T-helper 2 cell treated with Interferon-gamma antibody and Interleukin-4, amounts not matched to agents 100 ng/mL and 5 ng/mL, for 36 hours (primary cell): ENCODE data around the gene DIAPH3. TPM values are rescaled to one million over a fixed set of nuclear protein-coding genes. Genes with fewer than 3 reads are reported as not detected.
"Not testable (repeated sequence)": the region's sequence is repeated elsewhere in the genome, so short reads cannot be mapped to it uniquely, and the experiment has no call there.

Experiments used
- intact Hi-C: fragments of 100-400 bp; cut with micrococcal nuclease; formaldehyde crosslinking; loops from one replicate; pipeline ENCODE4 v1.15.1; 2023
- total RNA-seq: library from RNA; stranded (reverse); gene quantifications from 2 replicates; pipeline ENCODE4 v1.2.3, GENCODE V29; 2022

The DIAPH3 gene, protein sequence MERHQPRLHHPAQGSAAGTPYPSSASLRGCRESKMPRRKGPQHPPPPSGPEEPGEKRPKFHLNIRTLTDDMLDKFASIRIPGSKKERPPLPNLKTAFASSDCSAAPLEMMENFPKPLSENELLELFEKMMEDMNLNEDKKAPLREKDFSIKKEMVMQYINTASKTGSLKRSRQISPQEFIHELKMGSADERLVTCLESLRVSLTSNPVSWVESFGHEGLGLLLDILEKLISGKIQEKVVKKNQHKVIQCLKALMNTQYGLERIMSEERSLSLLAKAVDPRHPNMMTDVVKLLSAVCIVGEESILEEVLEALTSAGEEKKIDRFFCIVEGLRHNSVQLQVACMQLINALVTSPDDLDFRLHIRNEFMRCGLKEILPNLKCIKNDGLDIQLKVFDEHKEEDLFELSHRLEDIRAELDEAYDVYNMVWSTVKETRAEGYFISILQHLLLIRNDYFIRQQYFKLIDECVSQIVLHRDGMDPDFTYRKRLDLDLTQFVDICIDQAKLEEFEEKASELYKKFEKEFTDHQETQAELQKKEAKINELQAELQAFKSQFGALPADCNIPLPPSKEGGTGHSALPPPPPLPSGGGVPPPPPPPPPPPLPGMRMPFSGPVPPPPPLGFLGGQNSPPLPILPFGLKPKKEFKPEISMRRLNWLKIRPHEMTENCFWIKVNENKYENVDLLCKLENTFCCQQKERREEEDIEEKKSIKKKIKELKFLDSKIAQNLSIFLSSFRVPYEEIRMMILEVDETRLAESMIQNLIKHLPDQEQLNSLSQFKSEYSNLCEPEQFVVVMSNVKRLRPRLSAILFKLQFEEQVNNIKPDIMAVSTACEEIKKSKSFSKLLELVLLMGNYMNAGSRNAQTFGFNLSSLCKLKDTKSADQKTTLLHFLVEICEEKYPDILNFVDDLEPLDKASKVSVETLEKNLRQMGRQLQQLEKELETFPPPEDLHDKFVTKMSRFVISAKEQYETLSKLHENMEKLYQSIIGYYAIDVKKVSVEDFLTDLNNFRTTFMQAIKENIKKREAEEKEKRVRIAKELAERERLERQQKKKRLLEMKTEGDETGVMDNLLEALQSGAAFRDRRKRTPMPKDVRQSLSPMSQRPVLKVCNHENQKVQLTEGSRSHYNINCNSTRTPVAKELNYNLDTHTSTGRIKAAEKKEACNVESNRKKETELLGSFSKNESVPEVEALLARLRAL
- total RNA-seq, result 24.1 and 24.2 TPM in 2 replicates

DNA sequence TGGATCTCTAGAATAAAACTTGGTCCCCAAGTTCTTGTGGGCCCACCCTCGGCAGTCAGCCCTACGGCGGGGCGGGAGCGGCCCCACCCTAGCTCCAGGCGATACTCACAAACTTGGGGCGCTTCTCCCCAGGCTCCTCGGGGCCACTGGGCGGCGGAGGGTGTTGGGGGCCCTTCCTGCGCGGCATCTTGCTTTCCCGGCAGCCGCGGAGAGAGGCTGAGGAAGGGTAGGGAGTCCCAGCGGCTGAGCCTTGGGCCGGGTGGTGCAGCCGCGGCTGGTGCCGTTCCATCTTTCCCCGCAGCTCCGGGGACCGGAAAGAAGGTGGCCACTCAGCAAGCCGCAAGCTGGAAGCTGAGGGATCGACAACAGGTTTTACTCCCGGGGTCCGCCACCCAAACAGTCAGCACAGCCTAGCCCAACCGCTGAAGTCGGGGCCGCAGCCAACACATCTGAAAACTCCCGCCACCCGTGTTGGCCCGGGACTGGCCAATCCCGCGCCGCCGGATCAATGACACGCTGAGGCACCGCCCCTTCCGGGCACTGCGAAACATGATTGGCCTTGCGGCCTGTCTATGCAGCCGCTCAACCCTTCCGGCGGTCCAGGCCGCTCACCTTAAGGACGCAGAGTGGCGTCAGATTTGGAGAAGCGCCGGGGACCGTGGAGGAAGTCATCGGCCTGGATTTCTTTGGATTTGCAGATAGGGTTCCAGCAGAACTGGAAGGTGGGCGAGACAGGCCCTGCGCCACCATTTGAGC, at the start of gene DIAPH3:
Gene DIAPH3 (minus strand): TSS at position 451 of the 756 bp plus-strand sequence. CDS start 162 bp downstream, at position 289.
- intact Hi-C loops, result loop anchor here (1.0 to 2.0 kb wide), 2 partner anchors 145 to 233 kb away; no protein-coding TSS in a partner anchor

DNA sequence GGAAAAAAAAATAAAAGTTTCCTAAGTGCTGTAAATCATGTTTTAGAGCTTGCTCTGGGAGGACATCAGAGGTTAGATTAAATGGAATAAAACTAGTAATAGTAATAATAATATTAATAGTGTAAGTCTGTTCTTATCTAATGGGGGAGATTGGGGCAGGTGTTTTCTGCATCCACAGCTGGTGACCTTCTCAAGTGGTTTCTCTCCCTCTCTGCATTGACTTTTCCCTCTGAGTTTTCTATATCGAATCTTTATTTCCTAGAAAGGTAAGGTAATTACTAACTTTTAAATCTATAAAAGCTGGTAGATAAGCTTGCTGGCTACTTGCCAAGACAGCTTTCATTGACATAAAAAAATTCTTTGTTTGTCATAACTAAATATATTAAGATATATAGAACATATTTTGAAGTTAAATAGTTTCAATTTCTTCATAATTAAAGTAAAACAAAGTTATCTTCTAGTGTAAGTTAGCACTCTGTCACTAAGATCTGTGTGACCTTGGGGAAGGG, 49.6 kb upstream of the DIAPH3 start:
- intact Hi-C loops, result no loop called here

DNA sequence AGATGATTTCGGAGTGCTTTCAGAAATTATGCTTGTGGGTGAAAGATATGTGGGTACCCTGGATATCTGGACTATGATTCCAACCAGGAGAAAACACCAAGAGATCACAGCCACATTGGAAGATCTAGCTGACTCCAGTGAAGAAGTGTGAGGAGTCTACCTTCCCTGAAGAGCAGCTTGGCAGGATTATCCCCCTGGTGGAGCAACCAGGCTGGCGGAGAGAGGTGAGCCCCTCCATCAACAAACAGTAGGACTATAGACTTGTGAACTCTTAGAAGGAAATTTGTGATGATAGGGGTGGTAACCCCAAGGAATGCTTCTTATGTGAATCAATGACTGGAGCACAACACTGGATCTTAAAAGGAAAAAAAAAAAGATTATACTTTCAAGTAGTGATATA, 47.8 kb upstream of the DIAPH3 start:
- intact Hi-C loops, result no loop called here

DNA sequence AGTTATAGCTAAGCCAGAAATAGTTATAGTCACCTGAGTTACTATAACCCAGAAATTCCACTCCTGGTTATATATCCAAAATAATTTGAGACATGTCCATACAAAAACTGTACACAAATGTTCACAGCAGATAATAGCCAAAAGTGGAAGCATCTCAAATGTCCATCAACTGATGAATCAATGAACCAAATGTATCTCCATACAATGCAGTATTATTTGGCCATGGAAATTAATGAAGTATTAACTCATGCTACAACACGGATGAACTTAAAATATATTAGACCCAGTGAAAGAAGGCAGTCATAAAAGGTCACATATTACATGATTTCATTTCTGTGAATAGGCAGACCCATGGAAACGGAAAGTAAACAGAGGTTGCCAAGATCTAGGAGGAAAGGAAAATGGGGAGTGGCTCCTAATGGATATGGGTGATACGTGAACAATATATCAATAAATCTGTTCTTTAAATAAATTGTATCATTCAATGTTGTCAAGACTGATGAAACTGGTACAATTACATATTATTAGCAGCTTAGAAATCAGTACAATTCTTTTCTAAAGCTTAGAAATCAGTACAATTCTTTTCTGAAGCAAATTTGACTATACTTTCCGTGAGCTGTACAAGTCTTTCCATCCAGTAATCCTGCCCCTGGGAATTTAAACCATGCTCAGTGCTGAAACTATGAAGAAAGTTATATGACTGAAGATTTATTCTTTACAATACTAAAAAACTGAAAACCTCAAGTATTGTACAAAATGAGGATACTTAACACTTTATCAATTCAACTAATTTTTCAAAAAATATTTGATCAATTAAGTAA, 47.0 kb upstream of the DIAPH3 start:
- intact Hi-C loops, result no loop called here

DNA sequence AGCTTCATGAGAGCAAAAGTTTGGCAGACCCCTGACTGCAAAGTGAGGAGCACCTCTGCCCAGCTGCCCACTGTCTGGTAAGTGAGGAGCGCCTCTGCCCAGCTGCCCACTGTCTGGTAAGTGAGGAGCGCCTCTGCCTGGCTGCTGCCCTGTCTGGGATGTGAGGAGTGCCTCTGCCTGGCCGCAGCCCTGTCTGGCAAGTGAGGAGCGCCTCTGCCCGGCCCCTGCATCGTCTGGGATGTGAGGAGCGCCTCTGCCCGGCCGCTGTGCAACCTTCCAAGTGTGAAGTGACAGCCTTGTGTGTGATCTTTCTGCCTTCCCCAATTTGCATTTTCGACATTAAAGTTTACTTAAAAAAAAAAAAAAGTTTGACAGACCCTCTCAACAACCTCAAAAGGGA, 41.8 kb upstream of the DIAPH3 start:
- intact Hi-C loops, result not testable (repeated sequence)

DNA sequence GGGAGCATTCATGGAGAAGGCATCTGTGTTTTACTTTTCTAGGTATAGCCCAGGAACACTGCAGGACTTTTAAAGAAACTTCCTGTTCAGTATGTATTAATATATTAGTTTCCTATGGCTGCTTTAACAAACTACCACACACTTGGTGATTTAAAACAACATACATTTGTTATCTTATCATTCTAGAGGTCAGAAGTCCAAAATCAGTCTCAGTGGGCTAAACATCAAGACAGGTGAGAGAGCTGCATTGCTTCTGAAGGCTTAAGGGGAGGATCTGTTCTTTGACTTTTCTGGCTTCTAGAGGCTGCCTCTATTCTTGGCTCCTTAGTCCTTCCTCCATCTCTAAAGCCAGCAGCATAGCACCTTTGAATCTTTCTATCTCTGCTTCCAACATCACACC, 37.6 kb upstream of the DIAPH3 start:
- intact Hi-C loops, result no loop called here

DNA sequence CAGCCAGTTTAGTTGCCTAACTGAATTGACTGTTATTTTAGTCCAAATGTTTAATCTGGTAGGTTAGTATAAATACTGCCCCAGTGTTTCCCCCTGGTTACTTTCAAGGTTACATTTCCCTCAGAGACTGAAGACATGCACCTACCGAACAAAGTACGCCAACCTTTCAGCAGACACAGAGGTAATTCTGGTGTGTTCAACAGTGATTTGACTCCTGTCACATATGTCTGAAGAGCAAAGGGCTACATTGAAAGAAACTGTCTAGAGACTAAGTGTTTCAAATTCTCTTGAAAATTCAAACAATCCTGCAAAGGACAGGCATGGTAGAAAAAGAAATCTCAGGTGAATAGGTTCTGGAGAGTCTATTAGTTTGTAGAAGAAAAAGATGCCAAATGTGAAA, 32.2 kb upstream of the DIAPH3 start:
- intact Hi-C loops, result not testable (repeated sequence)

DNA sequence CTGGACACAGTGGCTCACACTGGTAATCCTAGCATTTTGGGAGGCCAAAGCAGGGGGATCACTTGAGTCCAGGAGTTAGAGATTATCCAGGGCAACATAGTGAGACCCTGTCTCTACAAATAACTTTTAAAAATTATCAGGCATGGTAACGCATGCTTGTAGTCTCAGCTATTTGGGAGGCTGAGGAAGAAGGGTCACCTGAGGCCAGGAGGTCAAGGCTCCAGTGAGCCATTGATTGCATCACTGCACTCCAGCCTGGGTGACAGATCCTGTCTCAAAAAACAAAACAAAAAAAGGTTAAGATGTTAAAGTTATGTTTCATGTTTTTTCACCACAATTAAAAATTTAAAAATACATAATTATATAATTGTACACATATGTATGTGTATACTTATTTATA, 19.2 kb upstream of the DIAPH3 start:
- intact Hi-C loops, result no loop called here

DNA sequence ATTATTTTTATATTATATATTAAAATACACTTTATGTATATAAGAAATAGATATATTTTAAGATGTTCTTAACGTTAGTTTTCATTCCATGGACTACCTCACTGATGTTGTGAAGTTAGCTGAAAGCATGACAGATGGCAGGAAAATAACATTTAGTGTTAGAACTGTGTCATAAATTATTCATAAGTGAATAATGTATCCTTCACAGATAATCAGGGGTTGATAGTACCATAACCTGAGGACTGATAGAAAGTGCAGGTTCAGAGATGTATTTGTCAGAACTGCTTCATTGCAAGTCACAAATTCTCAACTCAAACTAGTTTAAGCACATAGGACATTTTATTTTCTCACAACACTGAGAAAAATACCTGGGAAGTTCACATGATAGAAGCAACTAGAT, 14.6 kb upstream of the DIAPH3 start:
- intact Hi-C loops, result no loop called here

DNA sequence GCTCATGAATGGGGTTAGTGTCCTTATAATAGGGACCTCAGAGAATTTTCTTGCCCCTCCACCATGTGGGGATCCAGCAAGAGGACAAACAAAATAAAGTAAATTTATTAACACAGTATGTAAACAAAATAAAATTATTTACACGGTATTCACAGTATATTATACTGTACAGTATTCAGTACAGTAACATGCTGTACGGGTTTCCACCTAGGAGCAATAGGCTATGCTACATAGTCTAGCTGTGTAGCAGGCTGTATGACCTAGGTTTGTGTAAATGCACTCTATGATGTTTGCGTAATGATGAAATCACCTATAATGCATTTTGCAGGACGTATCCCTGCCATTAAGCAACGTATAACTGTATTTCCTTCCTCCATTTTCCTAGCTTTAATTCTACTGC, 11.8 kb upstream of the DIAPH3 start:
- intact Hi-C loops, result no loop called here

DNA sequence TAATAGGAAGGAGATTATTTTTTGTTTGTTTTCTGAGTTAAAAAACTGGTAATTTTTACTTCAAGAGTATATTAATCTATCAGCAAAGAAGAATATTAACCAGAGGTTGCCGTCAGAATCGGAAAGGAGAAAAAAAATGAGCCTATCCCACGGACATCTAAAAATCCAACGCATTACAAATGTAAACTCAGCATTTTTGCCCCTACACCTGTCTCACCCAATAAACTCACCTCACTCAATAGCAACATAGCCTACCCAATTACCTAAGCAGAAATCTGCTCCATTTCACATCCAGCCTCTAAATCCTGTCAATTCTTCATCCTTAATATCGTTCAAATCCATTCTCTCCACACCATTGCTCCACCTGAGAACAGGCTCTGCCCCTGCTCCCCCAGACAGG, 10.4 kb upstream of the DIAPH3 start:
- intact Hi-C loops, result no loop called here

DNA sequence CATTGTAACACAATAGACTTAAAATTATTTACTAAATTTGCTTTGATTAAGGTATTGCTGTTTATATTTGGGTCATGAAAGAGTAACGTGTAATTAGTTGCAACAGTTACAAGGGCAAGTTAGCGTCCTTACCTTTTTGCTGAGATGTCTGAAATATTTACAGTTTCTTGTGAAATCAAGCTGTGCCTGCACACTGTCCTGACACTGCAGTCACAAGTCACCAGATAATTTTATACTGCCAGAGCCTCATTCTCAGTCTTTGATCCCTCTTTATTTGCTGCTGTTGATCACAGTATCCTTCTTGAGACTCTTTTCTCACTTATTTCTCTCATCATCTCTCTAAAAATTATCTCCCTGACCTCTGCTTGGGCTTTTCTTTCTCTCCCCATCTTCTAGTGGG, 8.4 kb upstream of the DIAPH3 start:
- intact Hi-C loops, result no loop called here

DNA sequence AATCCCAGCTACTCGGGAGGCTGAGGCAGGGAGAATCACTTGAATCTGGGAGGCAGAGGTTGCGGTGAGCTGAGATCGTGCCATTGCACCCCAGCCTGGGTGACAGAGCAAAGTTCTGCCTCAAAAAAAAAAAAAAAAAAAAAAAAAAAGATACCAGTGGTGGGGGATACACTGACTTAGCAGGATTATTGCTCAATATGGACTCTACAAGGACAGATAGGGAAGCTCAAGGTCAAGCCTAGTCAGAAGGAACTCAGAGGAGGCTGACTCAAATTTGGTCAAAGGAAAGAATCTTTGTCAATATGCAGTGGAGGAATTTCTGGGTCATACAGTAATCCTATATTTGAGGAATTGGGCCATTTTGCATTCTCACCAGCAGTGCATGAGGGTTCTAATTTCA, 6.7 kb upstream of the DIAPH3 start:
- intact Hi-C loops, result no loop called here

DNA sequence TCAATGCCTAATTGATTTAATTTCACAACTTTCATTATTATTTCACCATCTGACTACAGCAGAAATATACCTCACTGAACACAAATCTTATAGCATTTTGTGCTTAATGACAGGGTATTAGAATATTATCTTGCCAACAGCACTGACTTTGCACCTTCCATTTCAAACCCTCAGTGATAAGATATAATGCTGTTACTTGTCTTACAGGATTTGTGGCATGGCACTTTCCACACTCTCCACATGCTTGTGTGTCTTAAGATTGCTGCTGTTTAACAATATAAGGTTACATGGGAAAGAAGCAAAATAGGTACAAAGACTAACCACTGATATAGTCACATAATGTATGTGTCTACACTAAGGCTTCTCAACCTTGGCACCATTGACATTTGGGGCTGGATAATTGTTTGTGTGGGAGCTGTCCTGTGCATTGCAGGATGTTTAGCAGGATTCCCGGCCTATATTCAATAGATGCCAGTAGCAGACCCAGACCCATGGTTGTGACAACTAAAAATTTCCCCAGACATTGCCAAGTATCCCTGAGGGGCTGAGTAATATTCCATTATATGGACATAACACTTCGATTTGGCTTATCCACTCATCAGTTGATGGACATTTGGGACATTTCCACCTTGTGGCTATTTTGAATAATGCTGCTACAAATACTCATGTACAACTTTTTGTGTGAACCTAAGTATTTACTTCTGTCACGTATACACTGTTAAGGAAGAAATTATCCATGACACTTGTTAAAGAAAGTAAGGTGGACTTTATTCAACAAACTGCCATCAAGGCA, 5.7 kb upstream of the DIAPH3 start:
- intact Hi-C loops, result no loop called here

DNA sequence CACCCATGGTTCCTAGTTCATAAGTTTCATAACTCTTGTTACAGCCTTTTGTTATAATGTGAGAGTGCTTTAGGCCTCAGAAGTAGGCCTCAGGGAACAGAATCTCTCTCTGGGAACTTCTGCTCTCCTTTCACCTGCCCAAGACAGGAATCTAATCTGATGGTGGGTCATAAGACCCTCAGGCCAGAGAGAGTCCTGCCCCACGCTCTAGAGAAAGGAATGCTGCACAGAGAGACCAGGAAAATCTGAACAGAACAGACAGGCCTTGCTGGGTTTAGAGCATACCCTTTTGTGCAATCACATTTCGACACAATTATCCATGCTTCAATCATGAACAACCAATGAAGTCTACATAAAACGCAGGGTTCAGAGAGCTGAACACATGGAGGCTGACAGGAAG, 3.4 kb upstream of the DIAPH3 start:
- intact Hi-C loops, result no loop called here

DNA sequence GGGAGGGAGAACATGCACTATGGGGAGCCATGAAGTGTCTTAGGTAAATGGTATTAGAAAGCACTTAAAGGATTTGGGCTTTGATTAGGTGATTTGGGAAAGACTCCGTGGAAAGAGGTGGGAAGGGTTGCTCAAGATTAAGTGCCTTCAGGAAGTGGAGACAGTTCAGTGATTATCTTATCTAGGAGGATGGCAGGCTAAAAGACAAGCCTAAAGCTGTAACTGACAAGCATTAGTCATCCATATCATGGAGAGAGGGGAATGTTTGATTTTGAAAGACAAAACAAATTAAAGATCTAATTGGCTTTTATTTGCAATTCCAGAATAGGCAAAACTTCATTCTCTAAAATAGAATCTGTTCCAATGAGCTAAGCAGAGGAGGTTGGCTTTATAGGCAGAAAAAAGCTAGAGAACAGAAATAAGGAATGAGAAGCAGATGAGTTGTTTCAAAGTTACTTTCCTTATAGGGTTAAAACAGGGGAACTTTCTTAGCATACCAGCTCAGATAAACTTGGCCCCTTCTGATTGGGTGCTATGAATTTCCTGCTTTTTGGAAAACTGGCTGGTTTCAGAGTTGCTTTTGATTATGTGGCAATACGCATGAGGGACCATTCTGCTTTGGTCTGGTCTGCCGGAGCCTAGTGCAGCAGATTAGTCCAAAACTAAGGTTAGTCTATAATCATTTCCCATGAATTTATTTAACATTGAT, 1.8 kb upstream of the DIAPH3 start:
- intact Hi-C loops, result no loop called here

DNA sequence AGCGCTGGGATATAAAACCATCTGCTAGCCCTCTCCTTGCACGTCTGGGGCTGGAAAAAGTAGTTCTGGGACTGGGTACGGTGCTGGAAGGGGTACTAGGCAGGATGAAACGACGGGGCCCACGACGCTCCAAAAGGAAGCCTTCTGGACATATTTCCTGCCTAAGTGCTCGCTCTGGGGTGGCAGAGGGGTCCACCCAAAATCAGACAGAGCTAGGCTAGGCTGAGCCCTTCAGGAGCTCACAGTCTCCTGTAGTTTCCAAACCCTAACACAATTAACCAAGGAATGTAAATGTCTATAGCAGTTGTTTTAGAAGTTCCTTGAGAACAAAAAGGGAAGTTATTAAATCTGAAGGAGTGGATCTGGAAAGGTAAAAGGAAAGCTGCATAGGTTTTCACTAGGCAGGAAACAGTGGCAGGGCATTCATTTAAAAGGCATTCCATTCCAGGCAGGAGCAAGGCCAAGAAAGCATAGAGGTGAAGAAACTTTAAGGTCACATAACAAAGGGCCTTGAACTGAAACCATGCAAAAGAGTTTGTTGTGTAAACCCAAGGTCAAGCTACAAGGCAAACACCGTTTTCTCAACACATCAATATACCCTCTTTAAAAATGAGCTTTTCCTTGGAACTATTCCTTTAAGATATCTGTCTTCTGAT, 634 bp upstream of the DIAPH3 start:
- intact Hi-C loops, result no loop called here

DNA sequence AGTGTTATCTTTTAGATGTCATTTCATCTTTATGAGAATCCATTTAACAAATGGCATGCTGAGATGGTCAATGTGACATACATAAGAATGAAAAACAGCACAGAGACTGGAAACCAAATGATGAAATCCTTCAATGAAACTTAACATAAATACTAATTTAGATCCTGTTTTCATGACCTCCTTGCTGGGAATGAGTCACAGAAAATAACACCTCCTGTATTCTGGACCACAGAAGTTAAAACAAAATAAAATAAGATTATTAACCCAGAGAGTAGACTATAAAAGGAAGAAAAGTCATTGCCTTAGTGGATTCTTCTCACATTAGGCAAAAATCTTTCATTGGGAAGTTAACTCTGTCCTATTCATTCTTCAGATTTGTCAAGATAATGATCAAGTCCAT, 1.6 kb downstream of the DIAPH3 start:
- intact Hi-C loops, result loop anchor here (2.0 kb wide), 1 partner anchor 143 kb away; no protein-coding TSS in a partner anchor
